Epithelial cell of prostate (primary cell): ENCODE data around the gene RNF125.
"Not testable (repeated sequence)": the region's sequence is repeated elsewhere in the genome, so short reads cannot be mapped to it uniquely, and the experiment has no call there.

ENCODE experiments used
- DNase-seq: peaks from one replicate; pipeline ENCODE4 v3.0.0-alpha.2; 2011; ENCODE audit warnings: low read depth, low spot score
- H3K27ac ChIP-seq: fragments of 450-650 bp; 2 replicates; pipeline ENCODE4 v1.5.1; 2017; ENCODE audit warnings: mild to moderate bottlenecking

Gene RNF125

DNA sequence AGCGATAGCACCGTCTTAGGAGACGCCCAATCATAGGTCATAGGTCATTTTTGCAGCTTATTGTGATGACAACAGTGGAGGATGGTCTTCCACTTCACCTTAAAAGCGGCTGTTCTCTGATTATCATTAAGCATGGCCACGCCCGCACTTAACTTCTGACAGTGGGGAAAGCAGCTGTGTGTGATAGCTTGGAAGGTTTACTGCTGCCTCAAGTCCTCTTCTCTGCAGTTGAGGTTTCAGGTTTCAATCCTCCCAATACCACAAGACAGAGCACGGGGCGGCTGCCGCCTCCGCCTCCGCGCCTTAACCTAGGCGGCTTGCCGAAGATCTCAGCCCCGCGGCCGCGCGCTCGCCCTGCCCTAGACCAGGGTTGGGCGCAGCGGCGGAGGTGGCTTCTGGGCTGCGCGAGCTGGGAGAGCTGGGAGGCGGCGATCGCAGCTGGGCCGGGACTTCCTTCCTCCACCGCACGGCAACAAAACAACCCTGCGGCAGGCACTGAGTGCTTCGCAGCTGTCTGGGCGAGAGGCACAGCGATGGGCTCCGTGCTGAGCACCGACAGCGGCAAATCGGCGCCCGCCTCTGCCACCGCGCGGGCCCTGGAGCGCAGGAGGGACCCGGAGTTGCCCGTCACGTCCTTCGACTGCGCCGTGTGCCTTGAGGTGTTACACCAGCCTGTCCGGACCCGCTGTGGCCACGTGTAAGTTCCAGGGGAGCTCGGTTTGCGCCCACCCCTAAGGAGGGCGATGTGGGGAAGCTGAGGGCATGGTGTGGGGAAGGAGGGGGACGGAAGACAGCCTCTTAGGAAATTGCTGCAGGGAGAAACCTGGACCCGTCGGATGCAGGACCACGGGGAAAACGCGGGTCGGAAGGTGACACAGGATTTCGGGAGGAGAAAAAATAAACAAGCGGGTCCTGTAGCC lies at the start of gene RNF125:
TSS of gene RNF125 (plus strand) at position 495 of the 920 bp plus-strand sequence. CDS start at position 534, 39 bp downstream.
- DNase-seq, result peak; percentile 64
- peak within 1 kb of the TSS; percentile 46 for H3K27ac ChIP-seq

DNA sequence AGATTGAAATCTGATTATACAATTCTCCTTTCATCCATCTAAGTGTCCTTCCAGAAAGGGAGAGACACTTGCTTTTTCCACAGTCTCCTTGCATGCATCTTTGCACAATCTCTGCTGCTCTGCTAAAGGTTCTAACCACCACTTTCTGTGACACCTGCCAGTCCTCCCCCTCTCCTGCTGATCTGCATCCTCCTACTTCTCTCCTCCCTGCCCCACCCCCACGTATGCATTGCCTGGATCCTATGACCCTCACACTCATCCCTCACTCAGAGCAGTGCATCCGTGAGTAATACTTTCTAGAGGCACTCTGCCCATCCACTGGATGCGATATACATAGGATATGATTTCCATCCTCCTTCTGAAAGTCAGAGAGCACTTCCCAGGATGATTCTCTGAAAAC lies 48.0 kb upstream of the RNF125 start:
- no peak for DNase-seq
- H3K27ac ChIP-seq, result no peak overlapping the region

DNA sequence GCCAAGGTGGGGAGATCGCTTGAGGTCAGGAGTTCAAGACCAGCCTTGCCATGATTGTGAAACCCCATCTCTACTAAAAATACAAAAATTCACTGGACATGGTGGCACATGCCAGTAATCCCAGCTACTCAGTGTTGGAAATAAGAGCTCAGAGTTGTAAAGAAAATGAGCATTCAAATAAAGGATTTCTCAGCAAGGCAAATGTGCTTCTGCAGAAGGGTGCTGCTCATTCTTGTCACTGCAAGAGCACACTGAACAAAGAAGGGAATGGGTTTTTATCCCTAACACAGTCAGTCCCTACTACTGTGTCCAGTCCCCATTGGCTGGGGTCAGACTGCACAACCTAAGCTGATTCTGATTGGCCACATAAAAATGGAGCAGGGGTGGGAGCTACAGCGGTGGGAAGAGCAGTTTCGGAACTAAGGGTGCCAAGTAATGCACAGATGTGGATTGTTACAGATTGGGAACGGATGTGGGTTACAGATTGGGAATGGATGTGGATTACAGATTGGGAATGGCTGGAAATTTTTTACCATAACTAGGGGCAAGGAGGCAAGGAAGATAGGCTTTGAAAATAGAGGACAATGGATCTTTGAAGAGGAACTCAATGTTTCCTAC lies 44.6 kb upstream of the RNF125 start:
- no peak overlapping the region for H3K27ac ChIP-seq
- no peak for DNase-seq

DNA sequence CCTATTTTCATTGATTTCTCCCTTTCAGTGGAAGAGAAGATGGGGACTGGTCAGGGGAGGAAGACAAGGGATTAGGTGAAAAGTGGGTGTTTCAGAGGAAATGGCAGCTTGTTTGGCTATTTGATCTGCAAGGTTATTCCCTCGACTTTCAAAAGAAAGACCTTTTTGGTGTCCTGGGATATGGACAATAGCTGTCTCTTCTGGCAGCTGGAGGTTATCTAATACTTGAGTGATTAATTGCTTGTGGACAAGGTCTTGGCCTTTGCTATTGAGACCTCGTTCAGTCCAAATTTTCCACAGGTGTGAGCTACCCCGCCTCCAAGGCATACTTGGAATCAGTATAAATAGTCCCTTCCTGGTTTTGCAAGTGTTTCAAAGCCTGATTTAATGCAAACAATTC lies 42.4 kb upstream of the RNF125 start:
- DNase-seq, result no peak
- no peak overlapping the region for H3K27ac ChIP-seq

DNA sequence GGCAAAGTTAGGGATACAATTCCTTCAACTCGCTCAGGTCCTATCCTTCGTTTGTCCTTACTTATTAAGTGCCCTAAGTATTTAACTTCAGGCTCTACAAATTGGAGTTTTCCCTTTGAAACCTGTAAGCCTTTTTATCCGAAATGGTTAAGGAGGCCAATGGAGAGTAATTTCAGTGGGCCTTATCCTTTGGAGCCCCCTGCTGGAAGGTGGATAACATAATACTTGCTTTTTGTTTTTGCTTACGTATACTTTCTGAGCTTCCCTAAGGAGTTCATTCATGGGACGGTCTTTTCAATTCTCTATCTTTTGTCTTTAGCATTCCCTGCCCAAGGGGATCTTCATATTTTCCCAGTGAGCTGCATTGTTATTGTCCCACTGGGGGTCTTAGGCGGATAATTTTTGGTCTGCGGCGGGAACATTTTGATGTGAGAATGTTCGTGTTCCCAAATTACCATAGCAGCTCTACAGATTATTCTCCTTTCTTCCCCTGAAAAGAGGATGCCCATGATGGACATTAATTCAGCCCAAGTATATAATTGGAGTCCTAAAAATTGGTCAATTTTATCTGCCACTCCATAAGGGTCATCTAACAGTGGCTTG lies 41.3 kb upstream of the RNF125 start:
- no peak overlapping the region for H3K27ac ChIP-seq
- no peak for DNase-seq

DNA sequence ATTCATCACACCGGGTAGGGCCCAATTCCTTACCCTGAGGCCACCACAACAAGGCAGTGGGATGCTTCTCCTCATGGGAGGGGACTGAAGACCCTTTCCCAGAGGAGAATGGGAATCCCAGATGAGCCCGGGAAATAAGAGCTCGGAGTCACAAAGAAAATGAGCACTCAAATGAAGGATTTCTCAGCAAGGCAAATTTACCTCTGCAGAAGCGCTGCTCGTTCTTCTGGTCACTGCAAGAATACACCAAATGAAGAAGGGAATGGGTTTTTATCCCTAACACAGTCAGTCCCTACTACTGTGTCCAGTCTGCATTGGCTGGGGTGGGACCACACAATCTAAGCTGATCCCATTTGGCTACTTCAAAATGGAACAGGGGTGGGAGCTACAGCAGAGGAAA lies 40.0 kb upstream of the RNF125 start:
- no peak for DNase-seq
- no peak overlapping the region for H3K27ac ChIP-seq

DNA sequence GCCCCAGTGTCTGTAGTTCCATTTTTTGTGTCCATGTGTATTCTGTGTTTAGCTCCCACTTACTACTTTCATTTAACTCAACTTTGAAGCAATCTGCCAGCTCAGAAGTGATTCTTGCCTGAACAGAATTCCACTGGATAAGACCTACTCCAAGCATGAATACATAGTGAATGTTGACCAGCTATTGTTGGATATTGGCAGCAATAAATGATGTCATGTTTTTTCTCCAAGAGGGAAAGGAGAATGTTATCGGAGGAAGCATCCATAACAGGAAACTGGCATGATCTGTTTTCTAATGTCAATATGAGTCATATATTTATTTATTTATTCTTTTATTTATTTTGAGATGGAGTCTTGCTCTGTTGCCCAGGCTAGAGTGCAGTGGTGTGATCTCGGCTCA lies 38.9 kb upstream of the RNF125 start:
- no peak overlapping the region for H3K27ac ChIP-seq
- DNase-seq, result no peak

DNA sequence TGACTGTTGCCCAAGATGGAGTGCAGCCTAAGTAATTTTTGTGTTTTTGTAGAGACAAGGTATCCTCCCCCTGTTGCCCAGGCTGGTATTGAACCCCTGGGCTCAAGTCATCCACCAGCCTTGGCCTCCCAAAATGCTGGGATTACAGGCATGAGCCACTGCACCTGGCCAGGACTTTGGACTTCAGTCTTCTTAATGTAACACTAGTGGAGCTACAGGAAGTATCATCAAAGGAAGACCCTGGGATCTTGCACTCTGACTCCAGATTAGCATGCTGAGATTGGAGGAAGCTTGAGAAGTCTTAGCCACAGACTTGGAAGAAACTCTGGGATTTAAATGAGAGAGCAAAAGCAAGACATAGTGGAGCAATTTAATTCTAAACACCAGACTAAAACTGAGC lies 37.8 kb upstream of the RNF125 start:
- DNase-seq, result no peak
- no peak overlapping the region for H3K27ac ChIP-seq

DNA sequence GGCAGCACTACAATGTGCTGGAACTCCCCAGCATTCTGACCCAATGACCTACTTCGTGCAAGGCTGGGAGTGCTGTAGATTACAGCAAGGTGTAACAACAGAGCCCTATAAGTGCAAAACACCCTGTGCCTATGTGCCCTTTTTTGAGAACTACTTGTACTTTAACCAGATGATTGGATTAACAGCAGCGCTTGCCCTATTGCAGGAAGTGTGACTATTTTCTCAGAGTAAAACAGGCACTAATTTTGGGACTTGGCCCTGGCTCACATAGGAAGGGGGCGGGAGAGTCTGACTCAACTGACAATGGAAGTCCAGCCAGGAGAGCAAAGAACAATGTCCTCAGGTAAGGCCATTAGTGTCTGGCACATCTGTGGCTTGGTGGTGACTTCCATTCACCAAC lies 35.6 kb upstream of the RNF125 start:
- no peak overlapping the region for H3K27ac ChIP-seq
- DNase-seq, result no peak

DNA sequence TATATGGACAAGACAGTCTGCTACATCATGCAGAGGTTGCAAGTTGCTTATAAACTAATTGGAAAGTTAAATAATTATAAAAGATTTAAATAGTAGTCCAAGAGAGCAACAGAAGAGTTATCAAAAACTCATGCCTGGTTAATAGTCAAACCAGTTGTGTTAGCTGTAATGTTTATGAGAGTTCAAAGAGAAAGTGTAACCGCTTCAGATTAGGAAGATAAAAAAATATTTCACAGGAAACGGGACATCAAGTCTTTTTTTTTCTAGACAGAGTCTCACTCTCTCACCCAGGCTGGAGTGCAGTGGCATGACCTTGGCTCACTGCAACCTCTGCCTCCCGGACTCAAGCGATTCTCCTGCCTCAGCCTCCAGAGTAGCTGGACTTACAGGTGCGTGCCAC lies 34.6 kb upstream of the RNF125 start:
- DNase-seq, result no peak
- no peak overlapping the region for H3K27ac ChIP-seq

DNA sequence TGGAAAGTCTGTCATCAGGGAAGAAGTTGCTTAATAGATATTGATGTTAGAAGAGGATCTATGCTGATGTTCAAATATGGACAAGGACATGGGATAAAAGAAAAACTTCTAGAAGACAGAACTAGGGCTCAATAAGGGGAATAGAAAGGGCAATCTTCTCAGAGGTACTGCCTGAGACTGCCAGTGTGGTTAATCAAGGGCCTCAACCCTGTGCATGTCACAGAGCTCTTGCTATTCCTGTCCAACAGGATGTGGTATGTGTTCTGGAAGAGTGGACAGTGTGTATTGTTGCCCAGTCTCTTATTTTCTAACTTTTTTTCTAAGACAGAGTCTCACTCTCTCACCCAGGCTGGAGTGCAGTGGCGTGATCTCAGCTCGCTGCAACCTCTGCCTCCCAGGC lies 27.8 kb upstream of the RNF125 start:
- no peak overlapping the region for H3K27ac ChIP-seq
- no peak for DNase-seq

DNA sequence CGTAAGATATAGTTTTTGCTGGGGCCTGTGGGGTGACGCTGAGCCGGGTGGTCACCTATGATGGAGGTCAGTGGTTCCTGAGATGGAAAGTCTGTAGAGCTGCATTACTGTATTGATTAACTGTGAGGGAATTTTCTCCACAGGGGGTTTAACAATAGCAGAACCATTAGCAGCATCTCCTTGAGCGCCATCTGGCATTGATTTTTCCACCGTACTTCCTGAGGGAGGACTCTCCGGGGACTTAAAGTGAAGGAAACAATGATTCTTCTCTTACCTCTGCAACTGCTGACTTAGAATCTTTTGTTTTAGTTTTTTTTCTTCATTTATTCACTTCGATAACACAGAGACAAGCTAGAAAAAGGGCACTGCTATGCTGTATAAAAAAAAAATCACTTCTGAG lies 22.6 kb upstream of the RNF125 start:
- no peak for DNase-seq
- H3K27ac ChIP-seq, result no peak overlapping the region

DNA sequence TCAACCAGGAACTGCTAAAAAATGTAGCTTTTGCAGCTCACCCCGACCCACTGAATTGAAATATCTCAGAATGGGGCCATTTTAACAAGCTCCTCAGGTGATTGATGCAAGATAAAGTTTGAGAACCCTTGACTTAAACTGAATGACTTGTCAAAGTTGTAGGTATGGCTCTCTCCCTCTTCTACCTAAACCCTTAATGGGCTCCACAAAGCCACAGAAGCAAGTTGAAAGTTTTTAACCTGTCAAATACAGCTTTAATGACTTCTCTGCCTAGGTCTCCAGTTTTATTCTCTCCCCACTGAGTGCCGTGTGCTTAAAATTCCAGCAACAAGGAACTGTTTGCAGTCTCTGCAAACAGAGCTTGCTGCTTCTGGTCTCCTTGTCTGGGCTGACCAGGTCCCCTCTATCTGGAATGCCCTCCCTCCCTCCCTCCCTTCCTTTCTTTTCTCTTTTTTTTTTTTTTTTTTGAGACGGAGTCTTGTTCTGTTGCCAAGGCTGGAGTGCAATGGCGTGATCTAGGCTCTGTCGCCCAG lies 19.7 kb upstream of the RNF125 start:
- DNase-seq, result no peak
- H3K27ac ChIP-seq, result no peak overlapping the region

DNA sequence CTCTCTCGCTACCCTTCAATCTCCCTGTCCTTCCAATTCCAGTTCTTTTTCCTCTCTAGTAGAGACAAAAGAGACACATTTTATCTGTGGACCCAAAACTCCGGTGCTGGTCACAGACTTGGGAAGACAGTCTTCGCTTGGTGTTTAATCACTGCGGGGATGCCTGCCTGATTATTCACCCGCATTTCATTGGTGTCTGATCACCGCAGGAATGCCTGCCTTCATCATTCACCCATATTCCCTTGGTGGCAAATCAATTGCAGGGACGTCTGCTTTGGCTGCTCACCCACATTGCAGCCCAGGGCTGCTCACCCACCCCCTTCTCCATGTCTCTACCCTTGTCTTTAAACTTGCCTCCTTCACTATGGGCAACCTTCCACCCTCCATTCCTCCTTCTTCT lies 17.5 kb upstream of the RNF125 start:
- DNase-seq, H3K27ac ChIP-seq: not testable (repeated sequence)

DNA sequence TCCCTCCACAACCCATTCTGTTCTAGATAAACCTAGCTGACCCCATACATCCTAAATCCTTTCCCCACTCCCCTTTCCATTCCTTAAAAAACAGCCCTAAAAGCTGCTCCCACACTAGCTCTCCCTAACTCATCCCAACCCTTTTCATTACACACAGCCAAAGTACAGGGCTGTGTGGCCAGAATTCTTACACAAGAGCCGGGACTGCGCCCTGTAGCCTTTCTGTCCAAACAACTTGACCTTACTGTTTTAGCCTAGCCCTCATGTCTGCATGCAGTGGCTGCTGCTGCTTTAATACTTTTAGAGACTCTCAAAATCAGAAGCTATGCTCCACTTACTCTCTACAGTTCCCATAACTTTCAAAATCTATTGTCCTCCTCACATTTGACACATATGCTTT lies 14.8 kb upstream of the RNF125 start:
- not testable (repeated sequence) for DNase-seq, H3K27ac ChIP-seq

DNA sequence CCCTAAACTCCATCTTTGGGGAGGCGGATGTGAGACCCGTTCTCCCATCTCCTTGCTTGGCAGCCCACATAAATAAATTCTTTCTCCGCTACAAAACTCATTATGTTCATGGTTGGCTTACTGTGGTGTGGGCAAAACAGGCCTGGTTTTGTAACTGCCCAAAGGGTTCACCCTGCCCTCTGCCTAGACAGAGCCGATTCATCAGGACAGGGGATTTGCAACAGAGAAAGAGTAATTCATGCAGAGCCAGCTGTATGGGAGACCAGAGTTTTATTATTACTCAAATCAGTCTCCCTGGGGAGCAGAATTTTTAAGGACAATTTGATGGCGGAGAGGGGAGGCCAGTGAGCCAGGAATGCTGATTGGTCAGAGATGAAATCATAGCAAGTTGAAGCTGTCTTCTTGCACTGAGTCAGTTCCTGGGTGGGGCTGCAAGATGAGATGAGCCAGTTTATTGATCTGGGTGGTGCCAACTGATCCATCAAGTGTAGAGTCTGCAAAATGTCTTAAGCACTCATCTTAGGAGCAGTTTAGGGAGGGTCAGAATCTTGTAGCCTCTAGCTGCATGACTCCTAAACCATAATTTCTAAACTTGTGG lies 8.4 kb upstream of the RNF125 start:
- H3K27ac ChIP-seq, result no peak overlapping the region
- no peak for DNase-seq

DNA sequence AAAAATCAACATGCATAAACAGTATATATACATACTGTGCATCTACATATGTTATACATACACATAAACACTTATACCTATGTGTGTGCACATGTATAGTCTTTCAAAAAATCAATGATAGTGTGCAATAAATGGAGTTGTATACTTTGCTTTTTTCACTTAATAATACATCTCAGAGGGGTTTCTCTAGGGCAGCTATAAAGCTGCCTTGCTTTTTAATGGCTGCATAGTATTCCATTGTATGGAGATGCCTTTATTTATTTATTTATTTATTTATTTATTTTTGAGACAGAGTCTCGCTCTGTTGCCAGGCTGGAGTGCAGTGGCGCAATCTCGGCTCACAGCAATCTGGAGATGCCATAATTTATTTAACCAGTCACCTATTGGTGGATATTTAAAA lies 7.4 kb upstream of the RNF125 start:
- DNase-seq, result no peak
- H3K27ac ChIP-seq, result no peak overlapping the region

DNA sequence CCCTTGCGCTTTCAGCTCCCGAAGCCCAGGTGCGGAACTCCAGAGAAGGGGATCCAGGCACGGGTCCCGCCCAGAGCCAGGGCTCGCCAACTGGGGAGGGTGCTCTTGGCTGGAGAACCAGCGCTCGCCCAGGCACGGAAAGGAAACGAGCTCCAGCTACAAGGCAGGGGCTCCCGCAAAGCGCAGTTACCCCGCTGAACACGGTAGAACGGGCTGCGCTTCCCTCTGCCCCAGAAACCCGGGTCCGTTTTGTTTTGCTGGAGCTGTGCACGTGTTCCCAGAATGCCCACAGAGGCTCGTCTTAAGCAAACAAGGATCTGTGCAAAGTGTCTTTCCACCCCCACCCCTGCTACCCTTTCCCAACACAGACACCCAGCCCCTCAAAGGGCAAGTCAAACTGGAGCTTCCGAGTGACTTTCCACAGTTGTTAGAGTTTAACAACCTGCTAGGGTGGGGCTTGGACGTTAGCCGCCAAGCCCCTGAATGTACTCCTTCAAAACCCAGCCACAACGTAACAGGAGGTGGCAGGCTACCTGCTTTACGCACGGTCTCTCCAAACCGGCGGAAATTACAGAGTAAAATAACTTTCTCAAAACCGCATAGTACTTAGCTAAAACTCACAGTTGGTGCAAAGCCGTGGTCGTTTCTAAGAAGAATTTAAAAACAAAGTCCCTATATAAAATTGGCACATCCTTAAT lies 775 bp downstream of the RNF125 start:
- DNase-seq, result no peak
- peak overlapping the region; percentile 46 for H3K27ac ChIP-seq

DNA sequence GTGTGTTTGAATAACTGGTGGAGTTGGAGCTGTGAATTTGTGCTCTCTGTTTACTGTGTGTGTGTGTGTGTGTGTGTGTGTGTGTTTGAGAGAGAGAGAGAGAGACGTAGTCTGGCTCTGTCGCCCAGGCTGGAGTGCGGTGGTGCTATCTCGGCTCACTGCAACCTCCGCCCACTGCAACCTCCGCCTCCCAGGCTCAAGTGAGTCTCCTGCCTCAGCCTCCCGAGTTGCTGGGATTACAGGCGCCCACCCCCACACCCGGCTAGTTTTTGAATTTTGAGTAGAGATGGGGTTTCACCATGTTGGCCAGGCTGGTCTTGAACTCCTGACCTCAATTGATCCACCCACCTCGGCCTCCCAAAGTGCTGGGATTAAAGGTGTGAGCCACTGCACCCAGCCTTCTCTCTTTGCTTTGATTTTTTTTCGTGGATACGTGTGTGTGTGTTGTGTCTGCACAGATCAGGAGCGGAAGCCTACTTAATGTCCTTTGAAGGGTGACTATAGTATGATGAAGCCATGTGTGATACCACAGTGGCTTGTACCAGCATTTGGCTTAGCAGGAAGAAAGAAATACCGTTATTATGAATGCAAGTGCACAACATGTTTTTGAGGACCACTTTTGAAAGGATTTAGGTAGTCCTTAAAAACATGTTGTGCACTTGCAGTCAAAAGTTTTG lies 1.5 kb downstream of the RNF125 start:
- DNase-seq, H3K27ac ChIP-seq: not testable (repeated sequence)
